ENCODE results near the gene WNT3A.

- no peak for TF ChIP-seq CTCF (conservative IDR thresholded peaks at IDR 0.05)
- no peak for TF ChIP-seq ZFX (IDR thresholded peaks at IDR 0.05)
Observed at GRCh38 chr1:228018961-228019721, 12.3 kb downstream of the WNT3A start.

All from C4-2B (cell line).